CD4-positive, alpha-beta T cell treated with Interleukin-21 for 1 hour (primary cell): Measurements from ENCODE around the gene XK.

ENCODE experiments used
- DNase-seq: peaks from one replicate; pipeline ENCODE4 v3.0.0-alpha.2; 2020

XK gene

DNA sequence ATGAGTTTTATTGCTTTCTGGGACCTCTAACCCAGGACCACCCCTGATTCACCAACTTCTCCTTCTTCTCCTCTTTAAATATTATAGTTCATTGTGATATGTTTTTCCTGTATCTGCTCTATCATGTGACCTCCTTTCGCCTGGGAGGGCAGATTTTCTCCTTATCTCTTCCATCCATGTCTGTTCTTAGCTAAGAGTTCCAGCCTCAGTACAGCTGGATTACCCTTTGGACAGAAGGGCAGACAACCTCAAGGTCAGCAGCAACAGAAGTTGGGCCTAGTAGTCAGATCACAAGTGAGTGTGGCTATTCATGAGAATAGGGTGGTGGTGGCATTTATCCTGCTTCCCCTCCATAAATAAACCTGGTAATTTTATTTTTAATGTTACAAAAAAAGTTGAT is 5.7 kb upstream of the XK start:
- DNase-seq = no peak

DNA sequence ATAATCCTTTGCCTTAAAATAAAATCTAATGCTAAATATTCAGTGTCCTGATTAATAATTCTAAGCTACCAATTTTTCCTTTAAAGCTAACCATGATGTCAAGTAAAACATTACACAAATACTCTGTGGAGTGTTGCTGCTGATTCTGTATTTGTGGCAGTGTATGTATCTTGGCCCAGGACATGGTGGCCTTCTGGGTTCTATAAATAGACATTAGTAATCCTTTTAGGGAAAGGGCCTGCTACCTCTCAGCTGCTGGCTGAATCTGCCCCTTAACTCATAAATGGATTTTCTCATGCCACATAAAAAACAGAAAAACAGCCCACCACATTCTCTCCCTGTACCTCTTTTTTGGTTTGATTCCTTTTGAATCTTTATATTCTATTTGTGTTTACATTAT is 1.2 kb upstream of the XK start:
- DNase-seq = no peak

DNA sequence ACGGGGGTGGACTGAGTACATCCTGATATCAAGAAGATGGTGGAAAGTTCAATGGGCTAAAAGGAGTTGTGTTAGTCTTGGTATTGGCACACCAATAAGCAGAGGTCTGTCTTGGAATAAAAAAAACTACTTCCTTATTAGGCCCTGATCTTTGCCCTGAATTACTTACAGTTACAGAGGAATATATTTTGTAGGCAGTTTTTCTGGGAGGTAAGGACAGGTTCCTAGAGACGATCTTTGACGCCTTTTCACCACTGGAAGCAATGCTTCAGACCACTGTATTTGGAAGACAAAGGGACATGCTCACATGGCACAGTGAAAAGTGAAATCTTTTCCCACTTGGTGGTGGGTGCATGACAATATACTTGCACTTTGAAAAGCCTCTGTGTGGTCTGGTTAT is 618 bp upstream of the XK start:
- DNase-seq = no peak

DNA sequence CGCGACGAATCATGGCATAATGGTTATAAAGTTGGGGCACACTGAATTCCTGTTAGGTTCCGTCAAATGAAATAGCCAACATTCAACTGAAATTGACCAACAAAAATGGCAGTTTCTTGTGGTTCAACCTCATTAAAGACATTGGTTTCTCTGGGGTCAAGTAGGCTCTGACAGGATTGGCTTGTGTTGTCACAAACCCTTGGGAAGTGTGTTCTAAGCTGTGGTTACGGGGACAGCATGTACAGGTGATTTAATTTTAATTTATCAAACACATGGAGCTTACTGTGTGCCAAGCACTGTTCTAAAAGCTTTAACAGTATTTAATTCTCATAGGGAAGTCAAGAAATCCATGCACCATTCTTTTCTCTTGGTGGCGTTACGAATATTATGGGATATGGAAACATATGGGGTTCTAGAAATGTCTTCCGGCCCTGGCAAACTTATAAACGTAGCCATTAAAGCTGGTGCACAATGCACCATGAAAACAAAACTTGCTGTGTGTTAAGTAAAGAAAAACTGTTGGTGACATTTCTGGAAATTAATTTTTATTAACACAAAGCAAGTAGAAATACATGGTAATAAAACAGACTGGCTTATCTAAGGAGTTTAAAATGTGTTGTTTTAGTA is 891 bp downstream of the XK start:
- no peak for DNase-seq

DNA sequence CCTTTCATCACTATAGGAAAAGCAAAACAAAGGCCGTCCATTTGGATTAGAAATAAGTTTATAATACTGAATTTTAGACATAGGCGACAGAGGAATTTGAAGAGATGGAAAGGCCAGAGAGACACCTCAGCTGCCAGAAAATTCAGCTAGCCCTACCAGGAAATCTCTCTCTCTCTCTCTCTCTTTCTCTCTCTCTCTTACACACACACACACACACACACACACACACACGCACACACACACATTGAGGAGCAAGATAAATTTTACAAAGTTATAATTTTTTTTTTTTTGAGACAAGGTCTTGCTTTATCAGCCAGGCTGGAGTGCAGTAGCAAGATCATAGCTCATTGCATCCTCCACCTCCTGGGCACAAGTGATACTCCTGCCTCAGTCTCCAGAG is 1.4 kb downstream of the XK start:
- DNase-seq = no peak

DNA sequence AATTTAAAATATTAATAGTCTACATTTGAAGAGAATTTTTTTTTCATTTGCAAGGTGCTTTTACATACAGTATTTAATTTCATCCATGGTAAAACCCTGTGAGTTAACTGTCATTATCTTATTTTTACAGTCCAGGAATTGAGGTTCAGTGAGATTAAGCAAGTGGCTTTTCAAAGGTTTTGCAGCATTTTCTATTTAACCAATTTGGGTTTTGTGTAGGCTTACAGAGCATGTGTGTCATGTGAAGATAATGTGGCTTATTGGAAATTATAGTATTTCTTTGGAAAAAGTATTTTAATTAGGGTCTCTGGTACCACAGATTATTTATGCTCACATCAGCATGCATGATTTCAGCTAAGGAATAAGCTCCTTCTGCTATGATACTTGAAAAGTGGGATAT is 4.5 kb downstream of the XK start:
- no peak for DNase-seq

DNA sequence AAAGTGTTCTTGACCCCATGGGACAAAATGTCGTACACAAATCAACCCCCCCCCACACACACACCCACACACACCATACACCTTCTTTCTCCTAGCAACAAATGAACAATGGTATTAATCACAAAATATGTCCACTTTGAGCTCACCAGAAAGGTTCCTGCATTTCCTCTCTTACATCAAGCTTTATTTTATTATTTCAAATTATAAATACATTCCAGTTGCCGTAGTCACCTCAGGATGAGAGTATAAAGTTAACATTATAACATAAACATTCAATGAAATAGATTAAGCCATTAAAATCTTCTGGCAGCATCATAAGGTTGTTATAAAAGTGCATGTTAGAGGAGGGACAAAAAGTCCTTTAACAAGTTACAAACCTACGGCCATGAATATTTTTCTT is 7.3 kb downstream of the XK start:
- DNase-seq = no peak

DNA sequence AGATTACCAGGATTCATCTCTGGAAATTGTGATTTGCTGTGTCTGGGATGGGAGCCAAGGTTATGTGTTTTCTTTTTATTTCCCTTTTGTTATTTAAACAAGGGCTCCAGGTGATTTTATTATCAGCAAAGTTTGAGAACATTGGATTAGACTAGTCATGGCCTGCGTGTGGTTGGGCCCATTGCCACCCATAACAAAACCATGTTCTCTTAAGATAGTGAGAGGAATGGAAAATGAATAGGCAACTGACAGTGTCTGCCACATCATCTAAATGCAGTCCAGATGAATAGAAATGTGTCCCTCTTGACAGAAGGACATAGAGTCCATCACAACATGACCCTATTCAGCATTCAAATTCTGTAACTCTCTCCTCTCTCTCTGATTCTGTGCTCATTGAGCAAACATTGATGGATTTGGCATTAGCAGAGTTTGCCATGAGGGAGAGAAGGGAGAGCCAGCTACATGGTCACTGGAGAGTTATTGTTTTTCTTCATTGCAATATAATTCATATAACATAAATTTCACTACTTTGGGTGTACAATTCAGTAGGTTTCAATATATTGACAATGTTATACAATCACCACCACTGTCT is 11.7 kb downstream of the XK start:
- DNase-seq = no peak

DNA sequence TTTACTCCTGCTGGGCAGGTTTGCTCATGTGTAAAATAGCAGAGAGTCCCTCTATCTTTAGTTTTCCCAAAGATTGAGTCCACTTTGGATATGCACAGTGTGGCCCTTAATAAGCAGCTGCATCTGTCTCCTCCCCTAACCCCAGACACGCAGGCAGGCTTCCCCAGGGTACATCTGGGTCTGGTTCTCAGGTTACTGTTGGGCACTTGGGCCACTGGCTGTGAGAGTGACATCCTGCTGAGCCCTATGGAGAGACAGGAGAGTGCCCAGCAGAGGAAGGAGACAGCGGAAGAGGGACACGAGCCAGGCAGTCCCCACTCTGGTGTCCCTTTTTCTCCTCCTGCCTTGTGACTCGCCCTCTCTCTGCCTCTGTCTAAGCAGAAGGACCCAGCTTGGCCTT is 16.0 kb downstream of the XK start:
- DNase-seq = no peak

DNA sequence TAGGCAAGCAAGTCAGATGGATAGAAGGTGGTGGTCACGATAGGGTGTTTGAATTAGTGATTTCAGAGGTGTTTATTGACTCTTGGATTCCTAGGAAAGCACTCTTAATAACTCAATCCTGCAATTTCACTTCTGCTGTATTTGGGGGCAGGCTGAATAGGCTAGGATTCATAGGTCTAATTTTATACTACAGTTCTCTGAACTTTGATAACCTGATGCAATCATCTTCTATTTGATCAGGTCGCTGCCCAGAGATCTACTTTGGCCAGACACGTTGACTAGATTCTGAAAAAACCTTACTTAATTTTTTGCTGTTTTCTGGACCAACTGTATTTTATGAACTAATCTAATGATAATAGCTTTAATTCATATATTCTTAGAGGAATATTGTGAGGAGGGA is 26.4 kb downstream of the XK start:
- DNase-seq = no peak

DNA sequence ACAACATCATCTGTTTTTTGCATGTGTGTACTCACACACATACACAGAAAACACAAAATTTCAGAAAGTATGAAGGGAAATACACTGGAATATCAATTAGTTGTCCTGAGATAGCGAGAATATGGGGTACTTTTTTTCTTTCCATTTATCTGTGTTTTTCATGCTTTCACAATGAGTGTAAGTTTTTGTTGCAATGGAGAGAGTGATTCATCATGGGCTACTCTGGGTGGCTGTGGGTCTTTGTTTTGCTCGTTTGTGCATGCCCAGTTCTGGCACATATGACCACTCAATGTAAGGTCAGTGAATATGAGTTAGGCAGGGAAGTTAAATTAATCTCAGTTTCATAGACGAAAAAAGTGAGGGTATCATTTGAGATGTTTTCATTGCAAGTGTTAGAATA is 26.9 kb downstream of the XK start:
- no peak for DNase-seq

DNA sequence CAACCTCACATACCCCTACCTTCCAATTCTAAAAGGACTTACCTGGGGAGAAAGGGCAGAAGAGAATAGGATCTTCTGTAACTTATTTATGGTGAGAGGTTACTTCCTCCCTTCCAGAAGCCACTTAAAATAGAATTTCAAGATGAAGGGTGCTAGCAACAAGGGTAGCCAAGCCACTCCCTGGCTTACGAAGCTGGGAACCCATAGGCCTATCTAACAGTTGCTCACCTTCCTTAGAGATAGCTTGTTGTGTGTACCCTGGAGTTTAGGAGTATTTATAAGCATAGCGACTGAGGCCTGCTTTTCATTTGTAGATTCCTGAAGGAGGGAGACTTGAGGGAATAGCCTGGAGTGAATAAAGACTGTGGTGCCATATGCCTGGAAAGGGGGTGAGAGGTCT is 28.9 kb downstream of the XK start:
- DNase-seq = no peak

DNA sequence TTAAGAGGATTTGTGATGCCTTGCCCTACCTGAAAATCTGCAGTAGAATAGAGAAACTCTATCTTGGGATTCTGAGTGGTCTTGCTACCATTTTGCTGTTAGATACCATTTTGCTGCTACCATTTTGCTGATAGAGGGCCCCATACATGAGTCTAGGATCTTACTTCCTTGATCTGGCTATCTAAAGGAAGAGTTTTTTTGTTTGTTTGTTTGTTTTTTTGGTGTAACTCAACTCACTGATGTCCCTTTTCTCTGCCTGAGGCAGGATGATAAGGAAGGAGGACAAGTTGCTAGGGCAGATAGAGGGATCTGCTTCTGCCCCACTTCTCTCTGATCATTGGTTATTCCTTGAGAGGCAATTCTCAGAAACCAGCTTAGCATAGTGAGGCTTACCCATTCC is 31.0 kb downstream of the XK start:
- DNase-seq = no peak

DNA sequence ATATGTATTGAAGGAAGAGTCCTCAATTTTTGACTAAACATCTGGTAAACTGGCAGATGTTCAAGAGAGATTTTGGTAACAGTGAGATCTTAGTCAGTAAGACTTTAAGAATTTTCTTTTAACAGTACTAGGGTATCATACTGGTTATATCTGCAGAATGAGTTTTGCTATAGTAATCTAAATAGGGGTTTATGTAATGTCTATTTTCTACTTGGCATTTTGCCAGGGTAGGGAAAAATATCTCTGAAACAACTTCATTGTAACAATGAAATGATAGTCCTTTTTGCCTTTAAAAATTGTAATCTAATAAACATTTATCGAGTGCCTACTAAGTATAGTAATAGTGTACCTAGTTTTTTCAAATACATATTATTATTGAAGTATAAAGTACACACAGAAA is 32.1 kb downstream of the XK start:
- DNase-seq = no peak

DNA sequence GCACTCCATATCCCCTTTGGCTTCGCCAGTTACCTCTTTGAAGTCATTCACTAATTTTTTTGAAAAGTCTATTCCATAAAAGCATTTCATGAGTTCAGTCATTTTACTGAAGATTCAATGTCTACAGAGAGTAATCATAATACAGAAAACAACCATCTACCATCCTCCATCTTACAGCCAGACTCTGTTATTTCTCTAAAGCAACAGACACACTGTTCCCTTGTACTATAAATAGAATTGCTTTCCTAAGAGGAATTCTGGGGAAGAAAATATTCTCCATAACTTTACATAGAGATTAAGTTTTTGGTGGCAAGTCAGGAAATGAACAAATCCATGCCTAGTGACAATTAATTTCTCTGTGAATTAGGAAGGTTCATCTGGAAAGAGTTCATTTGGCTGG is 37.0 kb downstream of the XK start:
- no peak for DNase-seq

DNA sequence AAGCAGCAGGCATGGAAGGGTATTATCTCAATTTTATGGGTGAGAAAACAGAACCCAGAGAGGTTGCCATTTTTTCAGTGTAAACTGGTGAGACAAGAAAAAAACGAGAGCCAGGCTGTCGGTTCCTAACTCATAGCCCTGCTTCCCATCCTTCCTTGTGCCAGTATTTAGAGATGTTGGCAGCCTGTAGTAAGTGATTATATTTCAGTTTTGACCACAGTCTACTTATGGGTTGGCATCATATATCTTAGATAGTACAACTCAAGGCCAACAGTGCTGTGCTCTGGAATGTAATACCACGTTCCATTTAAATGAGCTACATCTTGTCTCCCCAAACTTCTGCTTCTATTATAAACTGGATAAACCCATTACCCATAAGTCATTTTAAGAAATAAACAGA is 40.8 kb downstream of the XK start:
- no peak for DNase-seq

DNA sequence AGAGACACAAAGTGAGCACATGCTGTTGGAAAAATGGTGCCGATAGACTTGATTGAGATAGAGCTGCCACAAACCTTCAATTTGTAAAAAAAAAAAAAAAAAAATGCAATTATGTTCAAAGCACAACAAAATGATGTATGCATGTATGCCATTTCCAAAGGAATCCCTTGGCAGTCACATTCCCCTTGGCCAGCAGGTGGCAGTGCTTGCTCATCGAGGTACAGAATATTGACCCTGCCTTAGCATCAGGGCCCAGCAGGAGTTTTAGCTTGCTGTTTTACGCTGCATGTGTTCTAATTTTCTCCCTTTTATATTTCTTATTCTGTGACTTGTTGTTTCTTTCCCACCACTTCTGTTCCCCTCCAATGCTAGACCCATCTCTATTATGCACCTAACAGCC is 59.8 kb downstream of the XK start:
- DNase-seq = peak; percentile 80

DNA sequence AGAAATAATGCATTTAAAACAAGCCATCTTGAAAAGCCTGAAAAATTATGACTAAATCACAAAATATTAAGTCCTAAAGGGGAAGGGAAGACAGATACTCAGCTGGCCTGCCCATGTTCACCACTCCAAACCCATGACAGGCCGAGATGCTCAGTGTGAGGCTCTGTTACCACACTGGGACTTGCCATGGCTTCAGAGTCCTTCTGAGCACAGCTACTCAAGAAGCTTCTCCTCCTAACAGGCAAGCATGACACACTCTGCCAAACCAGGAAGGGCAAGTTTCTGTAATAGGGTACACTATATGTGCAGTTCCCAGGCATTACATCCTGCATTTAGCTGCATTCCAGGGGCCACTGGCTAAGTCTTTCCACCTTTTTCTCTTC is 60.2 kb downstream of the XK start:
- DNase-seq = no peak

DNA sequence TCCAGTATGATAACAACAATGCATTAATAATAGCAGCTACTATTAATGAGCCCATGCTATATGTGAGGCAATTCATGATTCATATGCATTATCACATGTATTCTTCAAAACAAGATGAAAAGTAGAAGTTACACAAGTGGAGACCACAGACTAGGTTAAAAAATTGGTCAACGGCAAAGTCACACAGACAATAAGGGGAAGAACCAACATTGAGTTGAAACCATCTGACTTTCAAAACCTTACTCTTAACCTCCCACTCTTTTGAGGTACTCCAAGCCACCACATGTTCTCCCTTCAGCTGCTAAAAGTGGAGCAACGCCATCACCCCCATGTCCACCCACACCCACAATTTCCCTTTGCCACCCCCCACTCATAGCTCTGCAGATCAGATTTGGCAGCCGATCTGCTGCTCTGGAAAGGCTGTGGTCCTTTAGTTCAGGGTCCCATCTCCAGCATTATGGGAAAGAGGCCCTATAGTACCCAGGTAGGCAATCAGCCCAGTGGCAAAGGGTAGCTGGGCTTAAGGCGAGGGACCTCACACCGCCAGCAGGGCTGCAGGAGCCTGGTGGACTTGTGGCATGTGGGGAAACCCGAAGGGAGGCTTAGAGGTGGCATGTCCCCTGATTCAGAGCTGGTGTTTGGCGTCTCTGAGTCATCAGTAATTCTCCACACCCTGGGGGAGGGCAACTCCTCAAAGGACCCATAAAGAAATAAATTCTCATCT is 60.8 kb downstream of the XK start:
- DNase-seq = peak; percentile 1

DNA sequence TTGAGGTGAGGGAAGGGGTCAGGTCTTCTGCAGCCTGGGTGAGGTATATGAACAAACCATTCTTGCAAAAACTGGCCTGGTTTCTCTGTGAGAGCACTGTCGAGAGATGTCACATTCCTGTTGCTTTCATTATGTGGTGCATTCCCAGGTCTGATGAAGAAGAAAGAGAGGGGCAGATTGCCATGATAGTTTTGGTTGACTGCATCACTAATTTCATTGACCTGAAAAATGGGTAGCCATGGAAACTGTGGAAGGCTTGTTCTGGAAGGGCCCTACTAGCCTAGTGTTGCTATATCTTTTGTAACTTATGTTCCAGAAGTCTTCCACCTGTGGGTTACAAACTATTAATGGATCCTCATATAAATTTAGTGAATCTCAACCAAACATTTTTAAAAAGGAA is 61.4 kb downstream of the XK start:
- DNase-seq = no peak

DNA sequence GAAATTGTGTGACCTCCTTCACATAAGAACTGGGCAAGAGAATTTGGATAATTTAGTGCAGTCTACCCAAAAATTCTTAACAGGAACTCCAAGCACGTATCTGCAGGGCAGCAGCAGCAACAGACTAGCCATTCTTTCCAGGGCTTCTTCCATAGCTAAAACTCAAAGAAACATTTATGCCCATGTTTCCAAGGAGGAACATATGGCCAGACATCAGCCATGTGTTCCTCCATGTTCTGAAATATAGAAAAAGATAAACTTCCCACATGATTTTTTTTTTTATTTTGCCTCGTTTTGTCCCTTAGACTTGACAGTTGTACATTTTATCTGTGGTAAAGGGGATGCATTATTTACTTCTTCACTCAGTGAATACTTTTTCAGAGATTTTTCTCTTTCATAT is 66.7 kb downstream of the XK start:
- DNase-seq = no peak

DNA sequence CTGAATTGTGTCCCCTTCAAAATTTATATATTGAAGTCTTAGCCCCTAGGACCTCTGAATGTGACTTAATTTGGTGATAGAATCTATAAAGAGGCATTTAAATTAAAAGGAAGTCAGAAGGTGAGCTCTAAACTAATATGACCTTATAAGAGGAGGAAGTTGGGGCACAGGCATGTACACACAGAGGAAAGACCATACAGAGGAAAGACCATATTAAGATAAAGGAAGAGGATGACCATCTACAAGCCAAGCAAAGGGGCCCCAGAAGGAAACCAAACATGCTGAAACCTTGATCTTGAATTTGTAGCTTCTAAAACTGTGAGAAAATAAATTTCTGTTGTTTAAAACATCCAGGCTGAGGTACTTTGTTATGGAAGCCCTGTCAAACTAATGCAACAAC is 67.3 kb downstream of the XK start:
- peak; percentile 5 for DNase-seq

DNA sequence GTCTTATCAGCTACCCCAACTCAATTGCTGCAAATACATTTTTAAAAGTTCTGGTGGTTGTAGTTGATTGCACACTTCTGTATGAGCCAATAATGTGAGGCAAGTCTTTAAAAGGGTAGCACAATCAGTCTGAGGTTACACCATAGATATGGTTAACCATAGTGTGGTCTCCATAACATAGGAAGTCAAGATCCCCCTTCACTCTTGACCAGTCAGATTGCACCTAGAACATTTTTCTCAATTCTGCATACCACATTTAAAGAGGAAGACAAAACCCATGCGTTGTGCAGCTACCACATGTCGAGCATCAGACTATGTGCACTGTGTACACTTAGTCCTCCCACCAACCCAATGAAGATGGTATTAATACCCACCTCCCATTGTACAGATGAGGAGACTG is 67.8 kb downstream of the XK start:
- peak; percentile 5 for DNase-seq

DNA sequence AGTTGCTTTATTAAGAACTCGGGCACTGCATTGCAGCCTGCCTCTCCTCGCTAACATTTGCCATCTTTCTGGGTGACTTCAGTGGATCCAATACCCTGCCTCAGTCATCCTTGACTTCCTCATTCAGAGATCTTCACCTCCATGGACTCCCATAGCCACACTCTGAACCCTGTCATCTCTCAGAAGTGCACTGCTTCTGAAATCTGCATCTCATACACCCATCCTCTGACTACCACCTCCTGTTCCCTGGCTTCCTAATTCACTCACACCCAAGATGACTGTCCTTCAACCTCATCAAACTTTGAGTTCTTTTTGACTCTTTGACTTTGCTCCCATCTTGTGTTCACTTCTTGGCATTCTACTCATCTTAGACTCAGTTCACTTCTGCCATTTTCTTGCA is 68.9 kb downstream of the XK start:
- no peak for DNase-seq

DNA sequence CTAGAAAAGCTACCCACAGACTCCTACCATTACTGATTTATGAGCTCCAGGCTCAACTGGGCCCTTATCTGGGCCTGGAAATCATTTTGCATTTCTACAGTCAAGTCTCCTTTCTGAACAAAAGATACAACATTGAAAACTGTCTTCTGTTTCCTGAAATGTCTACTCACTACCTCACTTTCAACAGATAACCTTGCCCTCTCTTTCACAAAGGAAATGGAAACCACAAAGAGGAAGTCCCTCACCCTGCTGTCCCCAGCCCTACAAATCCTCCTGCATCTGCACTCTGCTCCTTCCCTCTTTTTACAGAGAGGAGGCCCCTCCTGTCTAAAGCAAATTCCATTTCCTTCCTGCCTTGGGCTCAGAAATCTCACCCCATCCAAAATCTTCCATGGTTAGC is 69.4 kb downstream of the XK start:
- peak; percentile 41 for DNase-seq
